ENCODE results near the gene CEACAM5.
A peak's percentile ranks its signal among the peaks of the same experiment; 100 is the strongest.

The CEACAM5 gene

DNA sequence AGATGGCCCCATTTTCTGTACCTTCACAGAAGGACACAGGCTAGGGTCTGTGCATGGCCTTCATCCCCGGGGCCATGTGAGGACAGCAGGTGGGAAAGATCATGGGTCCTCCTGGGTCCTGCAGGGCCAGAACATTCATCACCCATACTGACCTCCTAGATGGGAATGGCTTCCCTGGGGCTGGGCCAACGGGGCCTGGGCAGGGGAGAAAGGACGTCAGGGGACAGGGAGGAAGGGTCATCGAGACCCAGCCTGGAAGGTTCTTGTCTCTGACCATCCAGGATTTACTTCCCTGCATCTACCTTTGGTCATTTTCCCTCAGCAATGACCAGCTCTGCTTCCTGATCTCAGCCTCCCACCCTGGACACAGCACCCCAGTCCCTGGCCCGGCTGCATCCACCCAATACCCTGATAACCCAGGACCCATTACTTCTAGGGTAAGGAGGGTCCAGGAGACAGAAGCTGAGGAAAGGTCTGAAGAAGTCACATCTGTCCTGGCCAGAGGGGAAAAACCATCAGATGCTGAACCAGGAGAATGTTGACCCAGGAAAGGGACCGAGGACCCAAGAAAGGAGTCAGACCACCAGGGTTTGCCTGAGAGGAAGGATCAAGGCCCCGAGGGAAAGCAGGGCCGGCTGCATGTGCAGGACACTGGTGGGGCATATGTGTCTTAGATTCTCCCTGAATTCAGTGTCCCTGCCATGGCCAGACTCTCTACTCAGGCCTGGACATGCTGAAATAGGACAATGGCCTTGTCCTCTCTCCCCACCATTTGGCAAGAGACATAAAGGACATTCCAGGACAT lies 13.4 kb upstream of the CEACAM5 start:
- TF ChIP-seq, protein P1, sequence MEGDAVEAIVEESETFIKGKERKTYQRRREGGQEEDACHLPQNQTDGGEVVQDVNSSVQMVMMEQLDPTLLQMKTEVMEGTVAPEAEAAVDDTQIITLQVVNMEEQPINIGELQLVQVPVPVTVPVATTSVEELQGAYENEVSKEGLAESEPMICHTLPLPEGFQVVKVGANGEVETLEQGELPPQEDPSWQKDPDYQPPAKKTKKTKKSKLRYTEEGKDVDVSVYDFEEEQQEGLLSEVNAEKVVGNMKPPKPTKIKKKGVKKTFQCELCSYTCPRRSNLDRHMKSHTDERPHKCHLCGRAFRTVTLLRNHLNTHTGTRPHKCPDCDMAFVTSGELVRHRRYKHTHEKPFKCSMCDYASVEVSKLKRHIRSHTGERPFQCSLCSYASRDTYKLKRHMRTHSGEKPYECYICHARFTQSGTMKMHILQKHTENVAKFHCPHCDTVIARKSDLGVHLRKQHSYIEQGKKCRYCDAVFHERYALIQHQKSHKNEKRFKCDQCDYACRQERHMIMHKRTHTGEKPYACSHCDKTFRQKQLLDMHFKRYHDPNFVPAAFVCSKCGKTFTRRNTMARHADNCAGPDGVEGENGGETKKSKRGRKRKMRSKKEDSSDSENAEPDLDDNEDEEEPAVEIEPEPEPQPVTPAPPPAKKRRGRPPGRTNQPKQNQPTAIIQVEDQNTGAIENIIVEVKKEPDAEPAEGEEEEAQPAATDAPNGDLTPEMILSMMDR (IDR thresholded peaks at IDR 0.05; ENCODE audit: extremely low read depth, insufficient read depth, missing control alignments) = no peak
- DNase-seq (ENCODE audit: low spot score) = no peak
- in situ Hi-C loops (cut with MboI; ENCODE audit: low pct_unique_long_range_greater_than_20kb, low sequenced_read_pairs, unreplicated experiment) = no loop called here

DNA sequence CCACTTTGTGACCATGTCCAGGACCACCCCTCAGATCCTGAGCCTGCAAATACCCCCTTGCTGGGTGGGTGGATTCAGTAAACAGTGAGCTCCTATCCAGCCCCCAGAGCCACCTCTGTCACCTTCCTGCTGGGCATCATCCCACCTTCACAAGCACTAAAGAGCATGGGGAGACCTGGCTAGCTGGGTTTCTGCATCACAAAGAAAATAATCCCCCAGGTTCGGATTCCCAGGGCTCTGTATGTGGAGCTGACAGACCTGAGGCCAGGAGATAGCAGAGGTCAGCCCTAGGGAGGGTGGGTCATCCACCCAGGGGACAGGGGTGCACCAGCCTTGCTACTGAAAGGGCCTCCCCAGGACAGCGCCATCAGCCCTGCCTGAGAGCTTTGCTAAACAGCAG lies 12.7 kb upstream of the CEACAM5 start:
- in situ Hi-C loops (cut with MboI; ENCODE audit: low pct_unique_long_range_greater_than_20kb, low sequenced_read_pairs, unreplicated experiment) = no loop called here
- TF ChIP-seq, protein P1 (IDR thresholded peaks at IDR 0.05; ENCODE audit: extremely low read depth, insufficient read depth, missing control alignments) = no peak

GRCh38 chr19:41696402-41697197 lies 11.8 kb upstream of the CEACAM5 start:
- in situ Hi-C loops (cut with MboI; ENCODE audit: low pct_unique_long_range_greater_than_20kb, low sequenced_read_pairs, unreplicated experiment) = no loop called here
- TF ChIP-seq, protein P1 (IDR thresholded peaks at IDR 0.05; ENCODE audit: extremely low read depth, insufficient read depth, missing control alignments) = no peak
- no peak for DNase-seq (ENCODE audit: low spot score)

More for the DNA sequence above, 12.7 kb upstream of the CEACAM5 start:
- no peak for DNase-seq (ENCODE audit: low spot score)

GRCh38 chr19:41697198-41697855 lies 11.1 kb upstream of the CEACAM5 start:
- DNase-seq (ENCODE audit: low spot score) = no peak
- TF ChIP-seq, protein P1 (IDR thresholded peaks at IDR 0.05; ENCODE audit: extremely low read depth, insufficient read depth, missing control alignments) = no peak
- in situ Hi-C loops (cut with MboI; ENCODE audit: low pct_unique_long_range_greater_than_20kb, low sequenced_read_pairs, unreplicated experiment) = no loop called here

DNA sequence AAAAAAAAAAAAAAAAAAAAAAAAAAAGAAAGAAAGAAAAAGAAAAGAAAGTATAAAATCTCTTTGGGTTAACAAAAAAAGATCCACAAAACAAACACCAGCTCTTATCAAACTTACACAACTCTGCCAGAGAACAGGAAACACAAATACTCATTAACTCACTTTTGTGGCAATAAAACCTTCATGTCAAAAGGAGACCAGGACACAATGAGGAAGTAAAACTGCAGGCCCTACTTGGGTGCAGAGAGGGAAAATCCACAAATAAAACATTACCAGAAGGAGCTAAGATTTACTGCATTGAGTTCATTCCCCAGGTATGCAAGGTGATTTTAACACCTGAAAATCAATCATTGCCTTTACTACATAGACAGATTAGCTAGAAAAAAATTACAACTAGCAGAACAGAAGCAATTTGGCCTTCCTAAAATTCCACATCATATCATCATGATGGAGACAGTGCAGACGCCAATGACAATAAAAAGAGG lies 9.6 kb upstream of the CEACAM5 start:
- TF ChIP-seq, protein P1 (IDR thresholded peaks at IDR 0.05; ENCODE audit: extremely low read depth, insufficient read depth, missing control alignments) = no peak
- DNase-seq (ENCODE audit: low spot score) = peak; percentile 46
- in situ Hi-C loops (cut with MboI; ENCODE audit: low pct_unique_long_range_greater_than_20kb, low sequenced_read_pairs, unreplicated experiment) = no loop called here

DNA sequence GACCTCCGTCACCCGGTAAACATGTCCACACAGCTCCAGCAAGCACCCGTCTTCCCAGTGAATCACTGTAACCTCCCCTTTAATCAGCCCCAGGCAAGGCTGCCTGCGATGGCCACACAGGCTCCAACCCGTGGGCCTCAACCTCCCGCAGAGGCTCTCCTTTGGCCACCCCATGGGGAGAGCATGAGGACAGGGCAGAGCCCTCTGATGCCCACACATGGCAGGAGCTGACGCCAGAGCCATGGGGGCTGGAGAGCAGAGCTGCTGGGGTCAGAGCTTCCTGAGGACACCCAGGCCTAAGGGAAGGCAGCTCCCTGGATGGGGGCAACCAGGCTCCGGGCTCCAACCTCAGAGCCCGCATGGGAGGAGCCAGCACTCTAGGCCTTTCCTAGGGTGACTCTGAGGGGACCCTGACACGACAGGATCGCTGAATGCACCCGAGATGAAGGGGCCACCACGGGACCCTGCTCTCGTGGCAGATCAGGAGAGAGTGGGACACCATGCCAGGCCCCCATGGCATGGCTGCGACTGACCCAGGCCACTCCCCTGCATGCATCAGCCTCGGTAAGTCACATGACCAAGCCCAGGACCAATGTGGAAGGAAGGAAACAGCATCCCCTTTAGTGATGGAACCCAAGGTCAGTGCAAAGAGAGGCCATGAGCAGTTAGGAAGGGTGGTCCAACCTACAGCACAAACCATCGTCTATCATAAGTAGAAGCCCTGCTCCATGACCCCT lies 9.0 kb upstream of the CEACAM5 start:
- TF ChIP-seq, protein P1 (IDR thresholded peaks at IDR 0.05; ENCODE audit: extremely low read depth, insufficient read depth, missing control alignments) = no peak
- no peak for DNase-seq (ENCODE audit: low spot score)
- in situ Hi-C loops (cut with MboI; ENCODE audit: low pct_unique_long_range_greater_than_20kb, low sequenced_read_pairs, unreplicated experiment) = no loop called here
